Measurements from ENCODE around the gene WDR70.

WDR70 gene

GRCh38 chr5:37730896-37731455 lies 351.9 kb downstream of the WDR70 start:
- no peak for DNase-seq

- no peak for DNase-seq
Observed at GRCh38 chr5:37734114-37734513, 355.0 kb downstream of the WDR70 start.

GRCh38 chr5:37735649-37736347 lies 356.7 kb downstream of the WDR70 start:
- DNase-seq: no peak

GRCh38 chr5:37736397-37736796 lies 357.3 kb downstream of the WDR70 start:
- no peak for DNase-seq

- DNase-seq: no peak
Observed at GRCh38 chr5:37737326-37738056, 358.4 kb downstream of the WDR70 start.

GRCh38 chr5:37738057-37738691 lies 359.1 kb downstream of the WDR70 start:
- peak; percentile 56 for DNase-seq

GRCh38 chr5:37738865-37739488 lies 359.9 kb downstream of the WDR70 start:
- DNase-seq: no peak

- DNase-seq: no peak
Observed at GRCh38 chr5:37739817-37740261, 360.7 kb downstream of the WDR70 start.

- no peak for DNase-seq
Observed at GRCh38 chr5:37740331-37741066, 361.4 kb downstream of the WDR70 start.

- no peak for DNase-seq
Observed at GRCh38 chr5:37742111-37742510, 363.0 kb downstream of the WDR70 start.

- no peak for DNase-seq
Observed at GRCh38 chr5:37751227-37751626, 372.1 kb downstream of the WDR70 start.

GRCh38 chr5:37754976-37755375 lies 375.9 kb downstream of the WDR70 start:
- DNase-seq: no peak

GRCh38 chr5:37755581-37755980 lies 376.5 kb downstream of the WDR70 start:
- DNase-seq: no peak

GRCh38 chr5:37756248-37756647 lies 377.1 kb downstream of the WDR70 start:
- no peak for DNase-seq

GRCh38 chr5:37757980-37758582 lies 379.0 kb downstream of the WDR70 start:
- DNase-seq: no peak

GRCh38 chr5:37767251-37767650 lies 388.1 kb downstream of the WDR70 start:
- no peak for DNase-seq

GRCh38 chr5:37767961-37768360 lies 388.8 kb downstream of the WDR70 start:
- DNase-seq: no peak

- DNase-seq: no peak
Observed at GRCh38 chr5:37768371-37768770, 389.3 kb downstream of the WDR70 start.

- no peak for DNase-seq
Observed at GRCh38 chr5:37769108-37769507, 390.0 kb downstream of the WDR70 start.

GRCh38 chr5:37769840-37770239 lies 390.7 kb downstream of the WDR70 start:
- no peak for DNase-seq

GRCh38 chr5:37770786-37771185 lies 391.7 kb downstream of the WDR70 start:
- no peak for DNase-seq

GRCh38 chr5:37771203-37771611 lies 392.1 kb downstream of the WDR70 start:
- DNase-seq: no peak

Measured in CD4-positive, alpha-beta T cell treated with Interleukin-4 for 4 hours (primary cell).